Lower lobe of right lung (tissue), 2 donors: ENCODE results near the gene OR51A2. TPM values are rescaled to one million over a fixed set of nuclear protein-coding genes. Genes with fewer than 3 reads are reported as not detected.
"Not testable (repeated sequence)": the region's sequence is repeated elsewhere in the genome, so short reads cannot be mapped to it uniquely, and the experiment has no call there.

Experiments
- ATAC-seq, 2 donors: fragments of 200-7000 bp; cut with Tn5 transposase; one replicate each; pipeline ENCODE4 v1.9.1; 2020 to 2022; ENCODE audit warnings: mild to moderate bottlenecking in 2 of 2, moderate library complexity in 2 of 2
- DNase-seq: peaks from one replicate; pipeline ENCODE4 v3.0.0-alpha.2; 2020
- H3K27ac ChIP-seq: fragments of 200-600 bp; one replicate; pipeline ENCODE4 v1.8.0; 2022
- H3K27me3 ChIP-seq: fragments of 200-600 bp; one replicate; pipeline ENCODE4 v1.8.0; 2022; ENCODE audit warnings: low read depth
- H3K36me3 ChIP-seq: fragments of 200-600 bp; one replicate; pipeline ENCODE4 v1.8.0; 2022; ENCODE audit warnings: mild to moderate bottlenecking
- H3K4me1 ChIP-seq: fragments of 200-600 bp; one replicate; pipeline ENCODE4 v1.8.0; 2022
- H3K4me3 ChIP-seq: fragments of 200-600 bp; one replicate; pipeline ENCODE4 v1.8.0; 2022; ENCODE audit warnings: mild to moderate bottlenecking
- H3K9me3 ChIP-seq: fragments of 200-600 bp; one replicate; pipeline ENCODE4 v1.8.0; 2022
- CTCF ChIP-seq: fragments of 200-600 bp; IDR thresholded peaks from one replicate; pipeline ENCODE4 v1.8.0; 2022; ENCODE audit warnings: antibody characterized with exemption, mild to moderate bottlenecking
- intact Hi-C: fragments of 100-400 bp; cut with DNase I; formaldehyde crosslinking; loops from one replicate; pipeline ENCODE4 v1.11.0; 2022
- long read RNA-seq: library from polyadenylated mRNA; unstranded; transcript quantifications from one replicate; pipeline ENCODE4 v2.0.0, GENCODE V29; 2021
- total RNA-seq: library from RNA; stranded (reverse); fragmentation: NEBNext Ultra II Directional; extraction: Animal tissue kit (Norgen Biotek cat#: 25700); gene quantifications from one replicate; pipeline ENCODE4 v1.2.1, GENCODE V29; 2021
- donor health status: DM: no; HTN: yes; CAD: no; lungs with severe emphysema.

OR51A2 gene
- total RNA-seq, result not detected
- long read RNA-seq, result 0 reads

GRCh38 chr11:4955613-4956012 lies at the start of gene OR51A2:
Gene OR51A2, minus strand, starts transcription at chr11:4955713. Its CDS starts 0 bp downstream, at chr11:4955713.
- ATAC-seq, H3K4me3 ChIP-seq, H3K27ac ChIP-seq, H3K27me3 ChIP-seq, intact Hi-C loops, H3K9me3 ChIP-seq, H3K4me1 ChIP-seq, H3K36me3 ChIP-seq, DNase-seq: not testable (repeated sequence)

GRCh38 chr11:5004424-5005274 lies 49.1 kb upstream of the OR51A2 start:
- no peak overlapping the region for H3K27ac ChIP-seq
- intact Hi-C loops, result no loop called here
- no peaks in the 10 kb centered on the region for H3K27me3 ChIP-seq
- DNase-seq, result no peak
- peak in 1 of 2 donors; percentile 44 for ATAC-seq
- H3K36me3 ChIP-seq, result no peaks in the 10 kb centered on the region
- H3K9me3 ChIP-seq, result no peaks in the 10 kb centered on the region
- H3K4me3 ChIP-seq, result no peak overlapping the region
- peak; percentile 55 for TF ChIP-seq CTCF
- no peaks in the 10 kb centered on the region for H3K4me1 ChIP-seq

GRCh38 chr11:4994551-4994950 lies 39.0 kb upstream of the OR51A2 start, which contains the start of gene OR51L1:
Gene OR51L1, plus strand, starts transcription at chr11:4994851. Its CDS starts 4,132 bp downstream, at chr11:4998983.
- Histone ChIP-seq H3K27me3 (no peaks in the 10 kb centered on the region), H3K4me1 (no peaks in the 10 kb centered on the region), H3K36me3 (no peaks in the 10 kb centered on the region), H3K4me3 (no peak within 1 kb of the TSS), H3K9me3 (no peaks in the 10 kb centered on the region), H3K27ac (no peak within 1 kb of the TSS)
- ATAC-seq, result no peak
- DNase-seq, result no peak
- no peak for TF ChIP-seq CTCF
- intact Hi-C loops, result no loop called here

GRCh38 chr11:4991060-4991459 lies 35.5 kb upstream of the OR51A2 start:
- H3K27ac ChIP-seq, result no peak overlapping the region
- no peaks in the 10 kb centered on the region for H3K9me3 ChIP-seq
- TF ChIP-seq CTCF, result no peak
- no peaks in the 10 kb centered on the region for H3K36me3 ChIP-seq
- ATAC-seq, result no peak
- H3K27me3 ChIP-seq, result no peaks in the 10 kb centered on the region
- H3K4me3 ChIP-seq, result no peak overlapping the region
- H3K4me1 ChIP-seq, result no peaks in the 10 kb centered on the region
- no peak for DNase-seq
- intact Hi-C loops, result no loop called here

- intact Hi-C loops, result no loop called here
- no peaks in the 10 kb centered on the region for H3K27me3 ChIP-seq
- no peaks in the 10 kb centered on the region for H3K4me1 ChIP-seq
- H3K36me3 ChIP-seq, result no peaks in the 10 kb centered on the region
- no peaks in the 10 kb centered on the region for H3K9me3 ChIP-seq
- DNase-seq, result no peak
- H3K4me3 ChIP-seq, result no peak overlapping the region
- no peak overlapping the region for H3K27ac ChIP-seq
- ATAC-seq, result peak; percentile 61 to 71
- TF ChIP-seq CTCF, result no peak
Observed at GRCh38 chr11:4983841-4984240, 28.3 kb upstream of the OR51A2 start.

GRCh38 chr11:4982678-4983077 lies 27.2 kb upstream of the OR51A2 start:
- Histone ChIP-seq H3K9me3 (no peaks in the 10 kb centered on the region), H3K36me3 (no peaks in the 10 kb centered on the region), H3K4me3 (no peak overlapping the region), H3K27me3 (no peaks in the 10 kb centered on the region), H3K4me1 (no peaks in the 10 kb centered on the region), H3K27ac (no peak overlapping the region)
- intact Hi-C loops, result no loop called here
- no peak for ATAC-seq
- no peak for TF ChIP-seq CTCF
- DNase-seq, result no peak
